Iris pigment epithelial cell (primary cell): ENCODE measurements around the gene SLC66A2.

ENCODE experiments used
- DNase-seq: peaks from one replicate; pipeline ENCODE4 v3.0.0-alpha.2; 2011; ENCODE audit warnings: low read depth

The SLC66A2 gene

DNA sequence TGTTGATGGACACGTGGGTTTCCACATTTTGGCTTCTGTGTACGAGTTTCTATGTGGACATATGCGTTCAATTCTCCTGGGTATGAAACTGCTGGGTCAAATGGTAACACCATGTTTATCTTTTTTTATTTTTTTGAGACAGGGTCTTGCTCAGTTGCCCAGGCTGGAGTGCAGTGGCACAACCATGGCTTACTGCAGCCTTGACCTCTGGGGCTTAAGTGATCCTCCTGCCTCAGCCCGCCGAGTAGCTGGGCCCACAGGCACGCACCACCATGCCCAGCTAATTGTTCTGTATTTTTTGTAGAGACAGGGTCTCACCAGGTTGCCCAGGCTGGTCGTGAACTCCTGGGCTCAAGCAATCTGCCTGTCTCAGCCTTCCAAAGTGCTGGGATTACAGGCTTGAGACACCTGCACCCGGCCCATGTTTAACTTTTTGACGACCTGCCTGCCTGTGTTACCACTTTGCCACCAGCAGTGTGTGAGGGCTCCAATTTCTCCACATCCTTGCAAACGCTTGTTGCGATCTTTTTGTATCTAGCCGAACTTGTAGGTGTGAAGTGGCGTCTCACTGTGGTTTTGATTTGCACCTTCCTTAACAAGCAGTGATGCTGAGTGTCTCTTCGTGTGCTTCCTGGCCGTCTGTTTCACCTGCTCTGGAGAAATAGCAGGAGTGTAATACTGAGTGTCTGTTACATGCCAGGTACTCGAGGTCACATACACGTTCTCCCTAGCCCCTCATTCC is 19.9 kb upstream of the SLC66A2 start:
- DNase-seq: no peak

DNA sequence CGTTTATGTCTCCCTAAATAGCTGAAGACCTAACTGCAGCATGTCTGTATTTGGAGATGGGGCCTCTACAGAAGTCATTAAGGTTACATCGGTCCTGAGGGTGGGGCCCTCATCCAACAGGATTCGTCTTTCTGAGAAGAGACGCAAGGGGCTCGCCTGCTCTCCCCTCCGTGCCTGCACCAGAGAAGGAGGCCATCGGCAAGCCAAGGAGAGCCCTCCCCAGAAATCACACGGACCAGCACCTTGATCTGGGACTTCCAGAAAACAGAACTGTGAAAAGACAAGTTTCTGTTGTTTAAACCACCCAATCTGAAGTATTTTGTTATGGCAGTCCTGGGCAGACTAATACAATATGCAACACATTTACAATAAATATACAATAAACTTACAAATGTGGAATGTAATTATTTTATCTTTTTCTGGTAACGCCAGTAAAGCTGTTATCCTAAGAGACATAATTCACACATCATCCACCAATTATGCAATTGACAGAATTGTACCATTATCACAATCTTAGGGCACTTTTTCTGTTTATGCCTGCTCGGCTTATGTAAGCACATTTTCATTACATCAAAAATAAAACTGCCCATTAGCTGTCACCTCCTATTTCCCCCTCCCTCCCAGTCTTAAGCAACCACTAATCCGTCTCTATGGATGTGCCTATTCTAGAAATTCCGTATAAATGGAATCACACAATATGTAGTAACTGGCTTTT is 19.1 kb upstream of the SLC66A2 start:
- DNase-seq: no peak

DNA sequence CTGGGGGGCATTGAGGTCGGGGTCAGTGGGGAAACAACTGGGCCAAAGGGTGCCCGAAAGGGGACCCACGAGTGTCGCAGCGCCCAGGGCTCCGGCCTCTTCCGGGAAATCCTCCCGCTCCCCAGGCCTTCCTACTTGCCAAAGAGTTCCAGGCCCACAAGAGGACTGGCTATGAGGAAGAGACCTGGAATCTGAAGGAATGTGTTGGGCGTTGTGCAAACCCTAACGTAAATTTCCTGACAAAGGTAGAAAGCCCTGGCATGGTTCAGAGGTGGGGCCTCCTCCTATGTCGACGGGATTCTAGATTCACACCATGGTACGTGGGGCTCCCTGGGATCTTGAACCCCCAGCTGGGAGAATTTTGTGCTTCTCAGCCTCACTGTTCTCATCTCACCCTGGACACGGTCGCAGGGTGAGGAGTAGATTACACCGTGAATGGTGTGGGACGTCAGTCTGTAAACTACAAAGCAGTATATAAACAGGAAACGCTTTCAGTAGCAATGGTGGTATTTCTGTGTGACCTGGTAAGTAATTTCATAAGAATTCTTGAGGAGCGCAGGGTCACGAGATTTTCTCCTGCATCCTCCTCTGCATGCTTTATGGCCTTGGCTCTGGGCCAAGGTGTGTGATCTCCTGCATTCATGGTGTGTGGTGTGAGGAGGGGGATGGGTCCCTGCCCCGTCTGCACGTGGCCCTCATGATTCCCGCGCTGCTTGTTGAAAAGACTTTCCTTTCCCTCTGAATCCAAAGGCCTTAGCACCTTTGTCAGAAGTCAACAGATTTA is 13.9 kb upstream of the SLC66A2 start:
- peak; percentile 91 for DNase-seq

DNA sequence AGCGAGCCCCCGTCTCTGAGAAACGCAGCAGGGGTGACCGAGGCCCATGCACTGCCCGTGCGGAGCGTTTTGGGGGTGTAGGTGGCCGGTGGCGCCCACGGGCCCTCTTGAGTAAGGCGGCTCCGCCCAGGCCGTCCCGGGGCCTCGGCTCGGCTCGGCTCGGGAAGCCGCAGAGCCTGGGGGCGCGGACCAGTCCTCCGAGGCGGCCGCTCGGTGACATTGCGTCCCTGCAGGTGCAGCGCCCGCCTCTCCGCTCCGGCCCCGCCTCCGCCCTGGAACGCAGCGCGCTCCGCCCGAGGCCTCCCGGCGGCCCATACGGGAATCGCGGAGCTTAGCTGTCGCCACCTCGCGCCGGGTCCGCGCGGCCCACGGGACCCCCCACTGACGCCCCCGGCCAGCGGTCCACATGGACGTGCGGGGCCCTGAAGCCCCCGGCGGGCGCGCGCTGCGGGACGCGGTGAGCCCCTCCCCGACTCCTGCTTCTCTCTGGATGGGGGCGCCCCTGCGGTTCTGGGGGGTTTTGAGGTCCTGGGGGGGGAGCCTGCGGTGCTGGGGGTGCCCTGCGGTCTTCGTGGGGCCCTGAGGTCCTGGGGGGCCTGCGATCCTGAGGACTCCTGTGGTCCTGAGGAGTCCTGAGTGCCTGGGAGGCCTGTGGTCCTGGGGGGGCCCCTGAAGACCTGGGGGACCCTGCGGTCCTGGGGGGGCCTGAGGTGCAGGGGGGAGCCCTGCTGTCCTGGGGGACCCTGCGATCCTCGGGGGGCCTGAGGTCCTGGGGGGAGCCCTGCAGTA is 13.1 kb upstream of the SLC66A2 start, which contains the start of gene HSBP1L1:
Gene HSBP1L1, plus strand, starts transcription at position 314 of the 789 bp plus-strand sequence. Its CDS starts 93 bp downstream, at position 407.
- peak; percentile 37 for DNase-seq

DNA sequence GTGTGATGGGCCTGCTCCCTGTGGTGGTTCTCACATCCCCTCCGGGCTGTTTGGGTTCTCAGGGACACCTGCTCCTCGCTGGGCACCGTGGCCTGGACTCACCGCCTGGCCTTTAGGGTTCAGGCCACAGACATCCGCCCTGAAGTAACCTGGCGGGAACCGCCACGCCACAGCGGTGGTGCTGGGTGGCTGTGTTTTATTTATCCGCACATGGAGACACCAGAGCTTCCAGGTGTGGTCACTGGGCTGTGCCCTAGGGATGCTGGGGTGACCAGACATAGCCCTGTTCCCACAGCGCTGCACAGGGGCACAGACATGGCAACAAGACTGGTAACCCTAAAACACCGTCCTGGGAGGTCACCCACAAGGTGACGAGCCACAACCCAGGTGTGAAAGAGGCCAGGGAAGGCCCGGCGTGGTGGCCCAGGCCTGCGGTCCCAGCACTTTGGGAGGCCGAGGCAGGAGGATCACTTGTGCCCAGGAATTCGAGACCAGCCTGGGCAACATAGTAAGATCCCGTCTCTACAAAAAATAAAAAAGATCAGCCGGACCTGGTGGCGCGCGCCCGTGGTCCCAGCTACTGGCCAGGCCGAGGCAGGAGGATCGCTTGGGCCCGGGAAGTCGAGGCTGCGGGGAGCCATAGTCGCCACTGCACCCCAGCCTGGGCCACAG is 12.3 kb upstream of the SLC66A2 start:
- no peak for DNase-seq

DNA sequence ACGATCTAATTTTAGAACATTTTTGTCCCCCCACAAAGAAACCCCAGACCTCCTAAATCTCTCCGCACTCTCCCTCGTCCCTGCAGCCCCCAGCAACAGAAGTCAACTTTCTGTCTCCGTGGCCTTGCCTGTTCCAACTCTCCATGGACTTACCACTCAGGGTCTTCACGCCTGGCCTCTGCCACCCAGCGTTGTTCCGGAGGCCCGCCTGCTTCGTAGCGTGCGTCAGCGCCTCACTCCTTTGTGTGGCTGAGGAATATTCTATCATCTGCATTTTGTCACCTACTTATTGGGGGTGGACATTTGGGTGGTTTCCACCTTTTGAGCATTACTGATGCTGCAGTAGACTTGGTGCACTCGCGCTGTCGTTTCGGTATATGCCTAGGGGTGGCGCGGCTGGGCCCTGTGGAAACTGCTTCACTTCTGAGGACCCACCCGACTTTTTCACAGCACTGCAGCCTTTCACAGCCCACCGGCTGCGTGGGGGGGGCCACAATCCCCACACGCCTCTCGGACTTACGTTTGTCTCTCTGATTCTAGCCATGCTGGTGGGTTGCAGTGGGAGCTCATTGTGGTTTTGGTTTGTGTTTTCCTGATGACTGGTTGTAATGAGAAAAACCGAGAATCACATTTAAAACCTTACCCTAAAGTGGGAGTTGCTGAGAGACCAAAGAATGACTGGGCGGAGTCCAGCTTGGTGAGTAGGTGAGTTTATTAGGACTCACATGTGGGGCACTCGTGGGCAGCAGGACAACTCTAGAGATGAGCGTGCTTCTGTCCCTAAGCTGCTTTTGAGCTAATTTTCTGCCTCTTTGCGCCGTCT is 11.6 kb upstream of the SLC66A2 start:
- DNase-seq: no peak

DNA sequence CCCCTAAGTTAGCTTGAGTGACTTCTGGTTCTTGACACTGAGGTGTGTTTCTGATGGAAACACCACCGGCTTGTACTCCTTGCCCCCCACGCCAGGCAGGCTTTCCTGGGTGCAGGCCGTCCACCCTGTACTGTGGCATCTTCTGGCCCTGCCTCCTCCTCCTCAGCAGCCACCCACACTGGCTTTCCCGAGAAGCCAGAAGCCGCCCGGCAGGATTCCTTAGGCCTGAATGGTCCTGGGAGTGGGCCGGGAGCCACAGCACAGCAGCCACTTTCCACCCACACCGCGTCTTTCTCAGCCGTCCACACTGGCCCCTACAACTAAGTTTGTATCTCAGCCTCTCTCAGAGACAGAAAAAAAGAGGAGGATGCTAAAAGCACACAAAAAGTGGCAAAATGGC is 10.9 kb upstream of the SLC66A2 start:
- peak; percentile 31 for DNase-seq

DNA sequence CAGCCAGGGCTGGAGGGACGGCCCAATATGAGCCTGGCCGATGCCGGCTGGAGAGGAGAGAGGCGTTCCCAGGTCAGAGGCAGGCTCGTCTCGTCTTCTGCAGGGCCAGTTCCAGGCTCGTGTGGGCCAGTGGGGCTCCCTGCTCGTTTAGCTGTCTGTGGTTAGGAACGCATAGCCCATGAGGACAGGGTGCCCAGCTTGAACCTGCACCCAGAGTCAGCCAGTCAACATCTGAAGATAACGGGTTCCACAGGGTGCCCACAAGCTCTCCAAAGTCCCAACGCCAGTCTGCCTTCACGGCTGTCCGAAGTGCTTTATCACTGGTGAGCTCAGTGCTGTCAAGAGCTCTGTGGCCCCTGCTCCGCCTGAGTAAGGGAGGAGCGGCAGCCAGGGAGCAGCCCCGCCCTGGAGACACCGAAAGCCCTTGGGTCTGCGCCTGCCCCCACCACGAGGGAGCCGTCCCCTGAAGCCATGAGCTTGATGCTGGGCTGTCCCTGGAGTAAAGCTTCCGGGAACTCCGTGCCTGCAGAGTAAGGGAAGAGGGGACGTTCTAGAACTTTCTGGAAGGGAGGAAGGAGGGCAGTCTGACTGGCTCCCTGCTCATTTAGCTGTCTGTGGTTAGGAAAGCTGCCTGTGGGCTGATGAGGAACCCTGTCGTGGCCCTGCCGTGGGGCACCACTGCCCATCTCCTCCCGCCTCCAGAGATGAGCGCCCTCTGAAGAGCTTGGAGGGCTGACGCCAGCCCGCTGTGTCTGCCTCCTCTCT is 10.3 kb upstream of the SLC66A2 start:
- no peak for DNase-seq

DNA sequence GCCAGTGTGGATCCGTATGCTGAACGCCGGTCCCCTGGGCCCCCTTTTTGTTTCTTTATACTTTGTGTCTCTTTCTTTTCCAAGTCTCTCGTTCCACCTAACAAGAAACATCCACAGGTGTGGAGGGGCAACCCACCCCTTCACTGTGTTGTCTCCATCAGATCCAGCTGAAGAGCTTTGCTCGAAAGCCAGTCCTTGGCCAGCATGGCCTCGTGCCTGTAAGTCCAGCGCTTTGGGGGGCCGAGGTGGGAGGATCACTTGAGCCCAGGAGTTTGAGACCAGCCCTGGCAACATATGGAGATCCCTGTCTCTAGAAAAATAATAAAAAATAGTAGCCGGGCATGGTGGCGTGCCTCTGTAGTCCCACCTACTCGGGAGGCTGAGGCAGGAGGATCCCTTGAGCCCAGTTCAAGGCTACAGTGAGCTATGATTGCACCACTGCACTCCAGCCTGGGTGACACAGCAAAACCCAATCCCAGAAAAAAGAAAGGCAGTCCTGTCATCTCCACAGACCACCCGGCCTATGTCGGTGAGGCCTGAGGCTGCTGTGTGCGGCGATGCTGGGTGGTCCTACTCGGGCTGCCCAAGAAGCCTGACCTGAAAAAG is 9.6 kb upstream of the SLC66A2 start:
- DNase-seq: no peak

DNA sequence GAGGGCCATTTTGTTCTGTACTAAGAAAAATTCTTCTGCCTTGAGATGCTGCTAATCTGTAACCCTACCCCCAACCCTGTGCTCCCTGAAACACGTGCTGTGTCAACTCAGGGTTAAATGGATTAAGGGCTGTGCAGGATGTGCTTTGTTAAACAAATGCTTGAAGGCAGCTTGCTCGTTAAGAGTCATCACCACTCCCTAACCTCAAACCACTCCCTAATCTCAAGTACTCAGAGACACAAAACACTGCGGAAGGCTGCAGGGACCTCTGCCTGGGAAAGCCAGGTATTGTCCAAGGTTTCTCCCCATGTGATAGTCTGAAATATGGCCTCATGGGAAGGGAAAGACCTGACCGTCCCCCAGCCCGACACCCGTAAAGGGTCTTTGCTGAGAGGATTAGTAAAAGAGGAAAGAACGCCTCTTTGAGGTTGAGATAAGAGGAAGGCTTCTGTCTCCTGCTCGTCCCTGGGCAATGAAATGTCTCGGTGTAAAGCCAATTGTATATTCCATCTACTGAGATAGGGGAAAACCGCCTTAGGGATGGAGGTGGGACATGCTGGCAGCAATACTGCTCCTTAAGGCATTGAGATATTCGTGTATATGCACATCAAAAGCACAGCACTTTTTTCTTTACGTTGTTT is 8.8 kb upstream of the SLC66A2 start:
- DNase-seq: peak; percentile 72

DNA sequence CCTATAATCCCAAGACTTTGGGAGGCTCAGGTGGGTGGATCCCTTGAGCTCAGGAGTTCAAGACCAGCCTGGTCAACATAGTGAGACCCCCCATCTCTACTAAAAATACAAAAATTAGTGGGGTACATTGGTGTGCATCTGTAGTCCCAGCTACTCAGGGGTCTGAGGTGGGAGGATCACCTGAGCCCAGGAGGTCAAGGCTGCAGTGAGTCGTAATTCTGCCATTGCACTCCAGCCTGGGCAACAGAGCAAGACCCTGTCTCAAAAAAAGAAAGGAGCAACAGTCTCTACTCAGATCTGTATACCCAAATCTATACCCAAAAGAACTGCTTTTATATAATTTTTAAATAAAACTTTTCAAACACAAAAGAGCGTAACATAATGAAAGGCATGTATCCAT is 7.5 kb upstream of the SLC66A2 start:
- no peak for DNase-seq

DNA sequence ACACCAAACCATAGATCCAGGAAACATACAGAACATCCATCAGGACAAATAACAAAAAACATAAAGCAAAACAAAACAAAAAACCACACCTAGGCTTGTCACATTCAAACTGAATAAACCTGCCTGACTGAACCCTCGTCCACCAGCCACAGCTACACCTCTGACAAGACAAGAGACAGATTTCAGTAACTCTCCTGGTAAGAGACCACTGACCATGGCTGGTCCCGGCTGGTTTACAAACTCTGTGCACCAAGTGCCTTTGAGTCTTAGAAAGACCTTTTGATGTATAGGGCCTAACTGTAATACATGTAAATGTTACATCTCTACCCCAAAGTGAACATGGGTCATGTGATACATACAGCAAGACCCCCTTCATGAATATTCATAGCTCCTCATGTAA is 4.8 kb upstream of the SLC66A2 start:
- no peak for DNase-seq

DNA sequence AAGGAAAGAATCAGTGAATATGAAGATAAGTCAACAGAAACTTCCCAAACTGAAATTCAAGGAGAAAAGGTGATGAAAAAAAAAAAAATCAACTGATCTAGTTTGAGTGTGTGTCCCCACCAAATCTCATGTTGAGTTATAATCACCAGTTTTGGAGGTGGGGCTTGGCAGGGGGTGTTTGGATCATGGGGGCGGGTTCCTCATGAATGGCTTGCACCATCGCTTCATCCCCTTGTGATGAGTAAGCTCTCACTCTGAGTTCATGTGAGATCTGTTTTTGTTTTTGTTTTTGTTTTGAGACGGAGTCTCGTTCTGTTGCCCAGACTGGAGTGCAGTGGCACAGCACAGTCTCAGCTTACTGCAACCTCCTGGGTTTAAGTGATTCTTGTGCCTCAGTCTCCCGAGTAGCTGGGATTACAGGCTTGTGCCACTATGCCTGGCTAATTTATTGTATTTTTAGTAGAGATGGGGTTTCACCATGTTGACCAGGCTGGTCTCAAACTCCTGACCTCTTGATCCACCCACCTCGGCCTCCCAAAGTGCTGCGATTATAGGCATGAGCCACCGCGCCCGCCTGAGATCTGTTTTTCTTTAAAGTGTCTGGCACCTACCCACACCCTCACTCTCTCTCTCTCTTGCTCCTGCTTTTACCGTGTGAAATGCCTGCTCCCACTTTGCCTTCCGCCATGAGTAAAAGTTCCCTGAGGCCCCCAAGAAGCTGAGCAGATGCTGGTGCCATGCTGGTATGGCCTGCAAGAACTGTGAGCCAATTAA is 4.0 kb upstream of the SLC66A2 start:
- DNase-seq: no peak

DNA sequence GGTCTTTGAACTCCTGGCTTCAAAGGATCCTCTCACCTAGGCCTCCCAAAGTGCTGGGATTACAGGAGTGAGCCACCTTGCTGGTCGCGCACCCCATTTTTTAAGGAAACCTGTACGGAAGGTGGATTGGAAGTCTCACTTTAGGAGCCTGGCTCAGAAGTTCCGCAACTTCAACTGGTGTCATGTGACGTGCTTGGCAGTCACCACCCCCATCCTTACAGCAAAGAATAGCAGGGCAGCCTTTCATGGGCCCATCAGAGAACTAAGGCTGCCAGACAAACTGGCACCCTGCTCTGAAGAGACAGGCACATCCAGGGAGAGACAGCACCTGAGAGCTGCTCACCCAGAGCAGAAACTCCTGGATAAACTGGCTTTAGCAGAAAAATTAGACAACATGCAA is 3.3 kb upstream of the SLC66A2 start:
- DNase-seq: no peak

DNA sequence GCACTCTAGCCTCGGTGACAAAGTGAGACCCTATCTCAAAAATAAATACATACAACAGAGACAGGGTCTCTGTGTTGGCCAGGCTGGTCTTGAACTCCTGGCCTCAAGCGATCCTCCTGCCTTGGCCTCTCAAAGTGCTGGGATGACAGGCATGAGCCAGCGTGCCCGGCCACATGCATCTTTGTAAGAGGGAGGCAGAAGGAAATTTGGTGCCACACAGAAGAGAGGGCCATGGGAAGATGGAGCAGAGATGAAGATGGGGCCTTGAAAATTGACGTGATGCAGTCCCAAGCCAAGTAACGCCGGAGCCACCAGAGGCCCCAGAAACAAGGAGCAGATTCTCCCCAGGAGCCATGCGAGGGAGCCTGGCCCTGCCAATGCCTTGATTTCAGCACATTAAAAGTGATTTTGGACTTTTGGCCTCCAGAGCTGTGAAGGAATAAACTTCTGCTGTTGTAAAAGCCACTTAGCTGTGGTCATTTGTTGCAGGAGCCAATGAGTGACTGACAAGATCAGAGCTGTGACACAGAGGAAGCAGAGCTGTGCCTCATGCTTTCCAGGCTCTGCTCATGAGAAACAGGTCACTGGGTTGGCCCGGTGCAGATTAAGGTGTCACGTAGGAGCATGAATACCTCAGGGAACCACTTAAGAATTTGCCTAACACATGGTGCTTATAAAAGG is 2.7 kb upstream of the SLC66A2 start:
- DNase-seq: no peak

DNA sequence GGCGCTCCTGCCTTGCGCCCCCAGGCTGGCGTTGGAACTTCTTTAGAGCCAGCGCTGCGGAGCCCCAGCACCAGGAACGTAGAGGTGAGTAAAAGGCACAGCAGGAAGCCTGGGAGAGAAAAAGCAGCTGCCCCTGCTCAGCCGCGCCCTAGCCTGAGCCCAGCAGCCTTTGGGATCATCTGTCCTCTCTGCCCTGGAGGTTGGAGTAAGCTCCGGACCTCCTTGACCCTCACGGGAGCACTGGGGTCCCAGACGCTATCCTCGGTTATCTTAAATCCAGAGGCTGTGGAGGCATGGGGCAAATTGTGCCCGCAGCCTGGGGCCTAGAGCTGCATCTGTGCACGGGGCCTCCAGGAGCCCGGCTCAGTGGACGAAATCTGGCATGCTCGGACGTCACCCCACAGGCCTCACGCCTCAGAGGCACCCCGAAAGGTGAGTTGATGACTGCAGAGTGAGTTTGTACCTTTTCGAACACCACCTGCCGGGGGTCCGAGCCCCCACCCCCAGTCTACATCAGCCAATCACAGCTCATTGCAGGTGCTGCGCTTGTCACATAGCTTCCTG is 1.6 kb upstream of the SLC66A2 start:
- no peak for DNase-seq

DNA sequence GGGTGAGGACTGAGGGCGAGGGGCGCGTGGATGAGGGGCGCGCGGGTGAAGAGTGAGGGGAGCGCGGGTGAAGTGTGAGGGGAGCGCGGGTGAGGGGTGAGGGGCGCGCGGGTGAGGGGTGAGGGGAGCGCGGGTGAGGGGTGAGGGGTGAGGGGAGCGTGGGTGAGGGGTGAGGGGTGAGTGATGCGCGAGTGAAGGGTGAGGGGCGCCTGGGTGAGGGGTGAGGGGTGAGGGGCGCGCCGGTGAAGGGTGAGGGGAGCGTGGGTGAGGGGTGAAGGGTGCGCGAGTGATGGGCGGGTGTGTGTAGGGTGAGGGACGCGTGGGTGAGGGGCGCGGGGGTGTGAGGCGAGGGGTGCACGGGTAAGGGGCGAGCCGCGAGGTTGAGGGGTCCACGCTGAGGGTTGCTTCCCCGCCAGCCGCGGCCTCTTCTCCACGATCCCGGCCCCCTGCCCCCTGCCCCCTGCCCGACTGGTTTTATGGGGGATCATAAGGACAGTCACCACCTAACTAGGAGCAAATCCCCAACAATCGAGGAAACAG is 1.1 kb upstream of the SLC66A2 start:
- no peak for DNase-seq
